ENCODE measurements around the gene FAM114A1.

GRCh38 chr4:38832206-38832605, 35.4 kb upstream of the FAM114A1 start:
- no peak for TF ChIP-seq CTCF (IDR thresholded peaks at IDR 0.05; ENCODE audit: poor library complexity)
- TF ChIP-seq EZH2 (IDR thresholded peaks at IDR 0.05; ENCODE audit: borderline replicate concordance): no peak
